Stimulated activated CD4-positive, alpha-beta T cell treated with anti-CD3 and anti-CD28 coated beads, TNF-alpha, amount 100 ng/mL, for 48 hours (primary cell): ENCODE measurements around the gene LSS.

Experiments
- DNase-seq, 3 donors: peaks; one replicate each; pipeline ENCODE4 v3.0.0-alpha.2; 2020; ENCODE audit warnings: low read depth in 3 of 3

LSS gene

DNA sequence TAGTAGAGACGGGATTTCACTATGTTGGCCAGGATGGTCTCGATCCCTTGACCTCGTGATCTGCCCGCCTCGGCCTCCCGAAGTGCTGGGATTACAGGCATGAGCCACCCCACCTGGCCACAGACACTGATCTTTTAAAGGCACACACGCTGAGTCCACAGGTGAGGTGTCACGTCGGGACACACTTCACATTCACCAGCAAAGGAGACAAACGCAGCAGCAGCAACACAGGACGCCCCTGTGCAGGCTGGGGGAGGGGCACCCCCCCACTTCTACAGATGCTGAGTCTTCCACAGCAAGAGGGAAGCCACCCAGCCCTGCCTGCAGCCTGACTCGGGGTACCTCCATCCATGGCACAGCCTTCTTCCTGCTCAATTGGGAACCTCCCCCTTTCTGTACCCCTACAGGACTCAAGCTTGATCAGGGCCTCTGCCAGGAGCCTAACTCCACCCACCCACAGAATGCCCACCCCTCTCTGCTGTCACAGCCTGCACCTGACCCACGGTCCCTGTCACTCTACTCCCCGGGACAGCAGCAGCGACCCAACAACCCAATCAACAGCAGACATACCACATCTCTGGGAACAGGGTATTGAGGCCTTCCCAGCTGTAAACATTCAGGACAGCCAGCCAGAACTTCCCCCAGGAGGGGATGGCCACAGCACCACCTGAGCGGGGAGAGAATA, 9.5 kb downstream of the LSS start:
- DNase-seq, result no peak

DNA sequence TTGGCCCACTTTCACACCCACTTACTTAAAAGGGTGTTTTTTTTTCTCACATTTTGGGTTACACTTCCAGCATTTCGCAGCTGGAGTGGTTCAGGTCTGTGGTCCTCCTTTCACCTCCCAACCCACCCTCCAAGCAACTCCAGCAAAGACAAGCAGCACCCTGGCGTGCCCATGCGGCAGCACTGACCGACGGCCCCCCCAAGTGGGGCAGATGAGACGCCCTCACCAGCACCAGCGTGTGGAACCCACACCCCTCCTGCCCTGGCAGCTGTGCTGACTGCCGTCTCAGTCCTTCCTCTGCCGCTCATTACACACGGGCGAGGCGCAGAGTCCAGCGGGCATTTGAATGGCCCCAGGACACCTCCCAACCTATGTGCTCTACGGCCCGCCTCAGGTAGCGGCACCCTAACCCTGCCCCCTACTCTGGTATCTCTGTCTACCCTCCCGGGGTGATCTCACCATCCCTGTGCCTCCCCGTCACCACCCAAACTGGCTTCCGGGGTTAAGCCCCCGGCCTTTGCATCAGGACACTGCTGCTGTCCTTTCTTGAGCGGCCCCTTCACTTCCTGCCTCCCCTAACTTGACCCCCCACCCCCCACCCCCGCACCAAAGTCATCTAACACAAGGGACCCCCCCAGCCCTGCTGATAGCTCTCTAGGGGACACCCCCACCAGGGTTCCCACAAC, 10.9 kb downstream of the LSS start:
- no peak for DNase-seq

DNA sequence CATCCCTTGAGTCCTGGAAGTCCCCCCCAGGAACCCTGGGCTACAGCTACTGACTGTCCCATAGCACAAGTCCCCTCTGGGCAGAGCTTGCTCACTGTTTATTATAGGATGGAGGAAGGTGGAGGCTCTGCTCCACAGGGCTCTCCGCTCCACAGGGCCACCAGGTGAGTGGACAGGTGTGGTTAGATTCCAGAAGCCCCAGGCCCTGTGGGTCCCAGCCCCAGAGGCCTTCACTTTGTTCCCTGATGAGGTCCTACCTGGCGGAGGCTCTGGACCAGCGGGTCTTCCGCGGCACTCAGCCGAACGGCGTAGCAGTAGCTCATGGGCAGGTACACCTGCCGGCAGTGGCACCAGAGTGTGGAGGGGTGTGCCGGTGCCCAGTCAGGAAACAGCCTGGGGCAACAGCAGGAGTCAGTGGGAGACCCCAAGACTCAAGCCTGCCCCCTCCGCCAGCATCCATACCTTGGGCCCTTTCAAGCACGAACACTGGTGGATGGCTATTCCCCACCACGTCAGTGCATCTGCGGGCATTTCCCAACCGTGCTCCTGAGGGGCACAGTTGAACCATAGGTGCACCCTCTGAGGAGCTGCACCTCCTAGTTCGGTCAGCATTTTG, 12.3 kb downstream of the LSS start:
- no peak for DNase-seq

DNA sequence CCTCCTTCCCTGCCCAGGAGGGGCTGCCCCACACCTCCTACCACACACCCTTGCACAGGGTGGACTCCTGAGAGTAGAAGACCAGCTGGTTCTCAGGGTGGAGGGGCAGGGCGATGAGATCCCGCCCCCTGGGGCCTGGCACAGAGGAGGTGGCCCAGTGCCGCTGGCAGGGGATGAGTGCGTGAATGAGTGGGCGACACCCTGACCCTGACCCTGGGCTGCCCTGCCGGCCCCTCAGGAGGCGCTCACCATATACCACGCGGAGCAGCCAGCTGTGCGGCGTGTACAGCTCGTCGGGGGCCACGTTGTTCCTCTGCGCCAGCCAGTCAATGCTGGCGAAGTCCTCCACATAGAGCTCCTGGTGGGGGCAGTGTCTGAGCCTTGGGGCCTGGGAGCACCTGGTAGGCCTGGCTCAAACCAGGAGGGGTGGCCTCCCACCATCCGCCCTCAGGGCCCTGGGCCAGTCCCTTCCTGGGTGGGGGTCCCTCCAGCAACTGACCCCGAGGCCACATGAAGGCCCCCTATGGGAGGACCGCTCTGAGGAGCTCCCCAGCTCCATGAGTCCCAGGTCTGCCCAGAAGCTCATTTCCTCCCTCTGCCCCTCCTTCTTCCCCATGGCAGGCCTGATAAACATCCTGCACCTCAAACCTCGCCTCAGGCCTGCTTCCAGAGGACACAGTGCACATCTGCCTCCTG, 13.0 kb downstream of the LSS start:
- DNase-seq, result no peak

DNA sequence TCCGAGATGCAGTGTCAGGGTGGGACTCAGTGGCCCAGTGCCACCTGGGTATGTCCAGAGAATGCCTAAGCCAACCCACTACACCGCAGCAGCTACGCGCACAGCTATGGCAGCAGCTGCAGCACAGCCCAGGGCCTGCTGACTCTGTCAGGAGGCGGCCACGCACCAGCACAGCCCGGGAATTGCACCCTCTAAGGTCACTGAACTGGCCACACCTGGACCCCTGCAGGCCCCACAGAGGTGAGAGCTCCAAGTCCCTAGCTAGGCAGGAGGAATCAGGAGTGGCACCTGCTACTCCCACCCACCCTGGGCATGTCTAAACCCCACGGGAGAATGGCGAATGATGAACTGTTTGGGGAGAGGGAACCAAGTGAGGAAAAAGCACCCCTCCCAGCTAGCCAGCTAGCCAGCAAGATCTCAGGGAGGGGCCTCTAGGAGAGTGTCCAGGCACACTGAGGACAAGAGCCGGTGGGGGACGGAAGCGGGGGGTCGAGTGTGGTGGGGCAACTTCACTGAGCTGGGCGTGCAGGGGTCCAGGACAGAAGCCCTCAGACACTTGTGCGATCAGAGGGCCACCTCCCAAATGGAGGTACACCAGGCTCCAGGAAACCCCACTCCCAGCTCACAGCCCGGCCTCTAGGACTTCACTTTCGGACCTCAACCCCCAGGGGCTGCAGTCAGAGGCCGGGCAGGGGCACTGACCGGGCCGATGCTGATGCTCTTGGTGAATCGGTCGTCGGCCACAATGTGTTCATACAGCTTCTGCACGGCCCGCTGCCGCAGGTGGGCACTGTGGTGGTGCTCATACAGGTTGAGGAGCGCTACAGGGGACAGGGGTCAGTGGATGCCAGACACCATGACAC, 13.9 kb downstream of the LSS start:
- no peak for DNase-seq

DNA sequence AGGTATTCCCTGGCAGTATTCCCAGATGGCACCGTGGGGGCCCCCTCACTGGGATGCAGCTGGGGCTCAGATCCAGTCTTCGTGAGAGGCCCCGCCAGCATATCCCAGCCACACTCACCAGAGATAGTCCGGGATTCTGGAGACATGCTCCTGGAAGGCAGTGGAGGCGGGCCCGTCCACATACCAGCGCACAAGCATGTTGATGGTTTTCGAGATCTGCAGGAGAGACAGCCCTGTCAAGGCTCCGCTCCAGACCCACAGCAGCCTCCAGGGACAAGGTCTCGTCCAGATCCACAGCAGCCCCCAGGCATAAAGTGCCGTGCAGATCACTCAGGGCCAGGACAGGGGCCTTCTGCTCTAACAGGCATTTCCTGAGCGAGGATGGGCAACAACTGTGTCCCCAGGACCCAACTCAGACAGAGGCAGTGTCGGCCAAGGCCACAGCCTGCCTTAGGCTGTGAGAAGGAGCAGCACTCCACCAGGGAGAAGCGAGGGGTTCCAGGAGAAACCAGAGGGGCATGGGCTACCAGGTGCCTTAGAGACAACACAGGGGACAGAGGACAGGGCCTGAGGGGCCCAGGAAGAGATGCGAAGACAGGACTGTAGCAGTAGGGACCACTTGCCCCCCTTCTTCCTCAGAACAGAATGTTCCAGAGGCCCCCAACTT, 14.8 kb downstream of the LSS start:
- no peak for DNase-seq

DNA sequence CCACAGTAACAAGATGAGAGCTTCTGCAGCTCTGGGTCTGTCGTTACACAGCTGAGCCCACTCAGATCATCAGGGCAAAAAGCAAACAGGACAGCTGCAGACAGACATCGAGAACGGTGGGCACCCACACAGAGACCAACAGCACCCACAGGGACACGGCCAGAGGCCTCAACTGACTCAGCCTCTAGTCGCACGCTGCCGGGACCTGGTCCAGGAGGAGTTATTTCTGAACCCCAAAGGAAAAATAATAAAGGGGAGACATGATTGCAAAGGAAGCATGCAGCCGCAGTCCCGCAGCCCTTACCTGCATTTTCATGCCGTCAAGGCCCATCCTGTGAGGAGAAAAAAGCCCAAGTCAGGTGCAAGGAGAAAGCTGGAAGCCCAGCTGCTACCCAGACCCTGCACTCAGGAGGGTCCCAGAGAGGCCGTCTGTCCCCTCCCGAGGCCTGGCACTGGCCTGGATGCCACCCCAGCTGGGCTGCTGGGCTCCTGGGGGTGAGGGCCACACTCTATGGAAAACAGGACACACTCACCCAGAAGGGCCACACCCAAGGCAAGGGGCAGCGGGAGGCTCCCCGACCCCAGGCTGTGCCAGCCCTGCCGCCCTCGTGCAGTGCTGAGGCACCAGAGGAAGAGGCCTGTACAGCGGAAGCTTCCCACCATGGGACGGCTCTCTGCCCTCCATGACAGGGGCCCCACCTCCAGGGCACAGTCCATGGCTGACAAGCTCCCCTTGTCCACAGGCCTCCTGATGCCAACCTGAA, 15.7 kb downstream of the LSS start:
- no peak for DNase-seq

DNA sequence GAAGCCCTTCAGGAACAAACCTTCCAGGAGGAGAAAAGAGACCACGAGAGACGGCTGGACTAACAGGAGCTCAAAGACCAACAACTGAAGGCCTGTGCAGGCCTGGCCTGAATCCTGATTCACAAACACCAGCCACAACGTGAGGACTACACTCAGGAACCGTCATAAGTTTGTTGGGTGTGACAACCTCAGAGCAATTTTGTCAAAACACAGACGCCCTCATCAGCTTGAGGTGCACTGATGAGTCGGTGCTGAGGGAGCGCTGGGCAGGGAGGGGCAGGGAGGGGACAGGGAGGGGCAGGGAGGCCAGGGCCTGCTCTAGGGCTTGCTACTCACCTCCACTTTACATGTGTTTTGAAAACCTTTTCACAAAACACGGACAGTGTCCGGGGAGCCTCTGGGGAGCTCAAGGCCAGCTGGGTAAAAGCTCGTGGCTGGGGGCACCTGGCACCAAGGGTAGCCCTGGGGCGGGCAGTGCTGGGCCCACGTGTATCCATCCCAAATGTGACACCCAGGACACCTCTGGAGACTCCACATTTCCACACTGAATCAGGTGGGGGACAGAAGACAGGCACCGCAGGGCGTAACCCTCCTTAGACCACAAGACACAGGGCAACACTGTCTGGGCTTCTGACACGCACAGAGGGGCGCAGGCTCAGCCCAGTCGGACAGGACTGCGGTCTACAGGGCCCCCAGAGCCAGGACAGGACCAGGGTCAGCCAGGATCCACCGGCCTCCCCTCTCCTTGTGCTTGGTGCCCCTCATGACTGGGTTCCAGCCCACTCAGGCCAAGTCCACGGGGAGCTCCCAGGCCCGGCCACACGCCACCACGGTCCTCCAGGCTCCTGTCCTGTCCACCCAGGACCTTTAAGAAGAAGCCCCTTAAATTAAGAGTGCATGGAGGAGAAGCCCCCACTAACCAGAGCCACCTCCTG, 16.5 kb downstream of the LSS start:
- no peak for DNase-seq

DNA sequence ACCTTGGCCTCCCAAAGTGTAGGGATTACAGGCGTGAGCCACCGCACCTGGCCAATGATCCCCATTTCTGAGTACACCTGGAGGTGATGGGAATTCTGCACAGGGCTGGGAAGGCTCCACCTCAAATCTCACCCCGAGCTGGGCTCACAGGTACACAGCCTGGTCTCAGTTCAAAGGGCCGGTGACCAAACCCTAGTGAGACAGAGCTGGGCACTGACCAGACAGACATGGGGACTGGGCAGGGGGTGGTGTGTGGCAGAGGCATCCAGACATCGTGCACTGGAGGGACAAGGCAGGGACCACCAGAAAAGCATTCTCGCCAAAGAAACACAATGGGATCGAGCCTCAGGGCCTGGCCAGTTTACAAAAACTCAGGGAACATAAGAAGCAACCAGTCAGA, 17.2 kb downstream of the LSS start:
- DNase-seq, result no peak

DNA sequence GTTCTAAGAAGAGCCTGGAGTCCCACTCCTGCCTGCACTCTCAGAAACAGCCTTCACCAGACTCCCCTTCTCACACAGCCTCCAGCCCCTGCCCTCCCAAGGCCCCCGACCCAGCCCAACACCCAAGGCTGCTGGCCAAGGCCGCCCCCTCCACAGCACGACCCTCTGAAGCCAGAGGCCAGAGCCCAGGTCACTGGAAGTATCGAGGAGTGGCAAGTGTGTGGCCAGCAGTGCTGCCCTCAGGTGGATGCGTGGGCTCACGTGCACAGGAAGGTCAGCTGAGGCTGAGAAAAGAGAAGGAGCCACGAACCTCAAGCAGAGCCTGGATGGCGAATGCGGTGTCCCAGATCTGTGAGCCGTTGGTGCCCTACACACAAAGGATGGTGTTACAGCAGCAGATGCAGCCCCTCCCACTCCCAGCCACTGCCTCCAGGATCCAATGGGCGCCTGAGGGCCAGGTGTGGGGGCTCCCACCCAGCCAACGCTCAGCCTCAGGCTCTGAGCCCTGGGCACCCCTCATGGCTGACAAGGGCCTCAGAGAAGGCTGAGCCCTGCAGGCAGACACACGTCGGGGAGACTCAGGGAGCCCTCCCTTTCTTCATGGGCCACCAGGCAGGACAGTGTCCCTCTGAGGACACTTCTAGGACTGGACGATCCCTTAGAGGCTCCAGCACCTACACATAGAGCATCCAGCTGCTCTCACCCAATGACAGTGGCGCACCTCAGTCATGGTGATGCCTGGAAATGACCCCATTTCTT, 18.0 kb downstream of the LSS start:
- no peak for DNase-seq

DNA sequence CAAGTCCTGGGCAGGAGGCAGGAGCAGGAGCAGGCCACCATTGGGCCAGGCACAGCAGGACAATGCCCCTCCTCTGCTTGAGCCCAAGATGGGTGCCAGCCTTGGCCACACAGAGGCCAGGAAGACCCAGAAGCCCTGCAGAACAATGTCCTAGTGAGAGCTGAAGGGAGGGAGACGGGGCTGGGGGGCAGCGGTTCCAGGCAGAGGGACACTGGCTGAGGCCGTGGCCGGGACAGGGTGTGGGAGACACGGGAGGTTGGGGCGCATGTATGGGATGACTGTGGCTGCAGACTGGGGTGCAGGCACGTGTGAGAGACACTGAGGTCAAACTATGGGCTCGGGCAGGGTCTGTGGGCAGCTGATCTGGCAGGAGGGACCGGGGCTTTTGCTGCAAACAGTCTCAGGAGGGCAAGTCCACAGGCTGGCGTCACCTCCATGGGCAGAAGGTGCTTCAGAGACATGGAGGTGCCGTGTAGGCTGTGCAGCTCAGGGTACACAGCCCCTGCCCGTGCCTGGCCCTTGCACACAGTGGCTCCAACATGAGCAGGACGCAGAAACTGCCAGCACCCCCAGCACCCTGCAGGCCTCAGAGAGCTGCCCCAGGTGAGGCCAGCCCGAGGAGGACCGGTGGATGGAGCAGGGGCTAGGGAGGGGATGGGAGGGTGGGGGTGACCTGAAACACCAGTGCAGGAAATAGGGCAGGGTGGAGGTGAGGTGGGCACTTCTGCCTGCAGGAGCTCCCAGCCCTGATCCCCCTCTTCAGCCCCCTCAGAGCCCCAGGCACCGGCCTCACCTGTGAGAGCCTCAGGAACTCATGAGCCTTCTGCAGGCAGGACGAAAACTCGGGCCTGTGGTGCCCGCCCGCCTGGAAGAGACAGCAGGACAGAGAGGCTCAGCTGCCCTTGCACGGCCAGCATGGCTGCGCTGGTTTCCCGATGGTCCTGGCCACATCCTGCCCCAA, 19.5 kb downstream of the LSS start:
- no peak for DNase-seq

DNA sequence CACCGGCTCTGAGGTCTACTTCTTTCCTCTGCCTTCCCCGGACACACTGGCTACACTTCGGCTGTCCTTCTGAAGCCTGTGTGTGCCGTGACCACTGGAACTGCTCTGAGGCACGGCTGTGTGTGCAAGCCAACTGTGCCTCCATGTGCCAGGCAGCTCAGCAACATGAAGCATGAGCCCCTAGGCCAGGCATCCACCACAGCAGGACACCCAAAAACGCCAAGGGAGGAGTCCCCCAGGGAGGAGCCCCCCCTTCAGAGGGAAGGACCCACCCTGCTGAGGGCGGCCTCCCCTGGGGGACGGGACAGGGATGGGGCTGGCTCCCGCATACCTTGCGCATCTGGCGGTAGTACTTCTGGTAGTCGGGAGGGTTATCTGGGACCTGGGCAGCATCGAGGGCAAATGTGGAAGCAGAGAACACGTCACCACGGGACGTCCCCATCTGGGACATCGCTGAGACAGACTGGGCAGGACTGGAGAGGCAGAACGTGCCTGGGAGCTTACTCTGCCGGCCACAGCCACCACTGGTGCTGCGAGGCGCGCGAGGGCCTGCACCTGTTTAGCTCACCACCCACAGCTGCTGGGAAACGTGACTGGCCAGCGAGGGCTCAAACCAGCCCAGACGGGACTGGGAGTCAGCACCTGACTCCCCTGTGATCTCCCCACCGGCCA, 20.5 kb downstream of the LSS start:
- DNase-seq, result no peak

DNA sequence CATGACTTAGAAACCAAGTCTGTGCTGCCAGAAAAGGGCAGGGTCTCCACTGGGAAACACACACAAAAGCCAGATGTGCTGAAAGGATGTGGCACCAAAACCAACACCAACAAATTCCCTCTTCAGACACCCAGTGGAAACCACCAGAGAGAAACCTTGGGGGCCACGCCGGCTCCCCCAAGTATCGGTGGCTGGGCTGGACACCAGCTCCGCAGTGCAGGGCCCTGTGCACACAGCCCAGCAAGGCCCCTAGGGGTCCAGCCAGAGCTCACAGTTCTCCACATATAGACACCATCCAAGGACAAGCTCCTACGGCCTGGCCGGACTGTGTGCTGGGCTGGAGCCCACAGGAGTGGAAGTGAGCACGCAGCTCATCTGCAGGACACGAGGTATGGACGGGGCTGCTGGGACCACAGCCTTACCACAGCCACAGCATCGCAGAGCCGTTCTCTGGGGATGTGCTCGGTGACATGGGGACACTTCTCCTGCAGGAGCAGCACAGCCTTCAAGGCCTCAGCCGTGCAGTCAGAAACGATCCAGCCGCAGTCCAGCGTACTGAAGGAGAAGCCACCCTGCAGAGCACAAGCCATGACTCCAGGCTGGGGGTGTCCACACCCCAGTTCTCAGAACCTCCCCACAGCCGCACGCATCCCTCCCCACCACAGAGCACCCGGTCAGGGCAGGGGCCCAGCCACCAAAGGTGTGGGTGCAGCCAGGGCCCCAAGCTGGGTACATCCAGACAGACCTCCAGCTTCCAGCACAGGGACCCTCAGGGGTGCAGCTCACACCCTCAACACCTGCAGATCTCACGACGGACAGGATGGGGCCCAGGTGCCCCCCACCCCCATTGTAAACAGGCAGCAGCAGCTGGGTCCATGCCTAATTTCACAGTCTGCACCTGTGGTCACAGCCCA, 21.3 kb downstream of the LSS start:
- DNase-seq, result no peak

DNA sequence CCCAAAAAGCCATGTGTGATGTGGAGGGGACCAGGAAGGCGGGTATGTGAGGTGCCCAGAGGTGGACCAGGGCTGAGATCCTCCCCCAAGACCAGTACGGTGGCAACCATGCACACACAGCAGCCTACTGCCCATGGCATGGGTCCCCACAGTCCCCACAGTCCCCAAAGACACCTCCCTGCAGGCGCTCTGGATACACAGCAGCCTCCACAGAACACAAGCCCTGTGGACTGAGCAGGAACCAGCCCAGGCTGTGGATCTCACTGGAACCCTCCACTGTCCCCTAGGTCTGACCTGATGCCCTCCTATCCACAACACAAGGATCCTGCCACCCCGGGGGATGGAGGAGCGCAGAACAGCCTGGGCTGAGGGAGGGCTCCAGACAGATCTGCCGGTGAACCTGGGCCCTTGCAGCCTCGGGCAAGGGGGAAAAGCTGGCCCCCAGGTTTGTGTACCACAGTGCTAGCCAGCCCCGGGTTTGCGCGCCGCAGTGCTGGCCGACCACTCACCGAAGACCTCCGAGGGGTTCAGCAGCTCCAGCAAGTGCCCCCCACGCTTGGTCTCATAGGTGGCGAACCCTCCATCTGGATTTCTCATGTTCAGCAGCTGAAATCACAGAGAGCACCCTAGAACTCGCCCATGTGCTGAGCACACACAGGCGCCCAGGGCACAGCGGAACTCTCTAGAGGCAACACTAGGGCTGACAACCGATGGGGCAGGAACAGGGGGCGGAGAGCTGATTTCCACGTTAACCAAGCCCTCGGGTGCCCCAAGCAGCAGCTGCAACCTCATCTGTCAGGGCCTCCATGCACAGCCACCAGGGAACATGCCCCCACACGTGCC, 22.2 kb downstream of the LSS start:
- DNase-seq, result no peak

DNA sequence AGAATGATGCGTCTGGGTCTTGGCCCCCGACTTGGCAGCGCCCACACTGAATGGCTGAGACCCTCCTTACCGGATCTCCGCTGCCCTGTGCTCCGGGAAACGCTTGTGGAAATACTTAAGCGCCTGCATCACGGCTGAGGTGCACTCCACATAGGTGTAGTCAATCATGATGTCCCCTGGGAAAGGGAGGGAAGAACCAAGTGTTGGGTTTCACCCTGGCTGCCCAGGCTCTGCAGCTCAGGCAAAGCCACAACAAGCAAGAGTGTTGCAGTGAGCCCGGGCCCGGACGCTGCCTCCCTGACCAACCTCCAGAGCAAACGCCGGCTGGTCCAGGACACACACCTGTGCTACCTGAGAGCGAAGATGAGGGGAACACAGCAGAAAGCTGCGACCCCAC, 22.8 kb downstream of the LSS start:
- no peak for DNase-seq
